SU-DHL-6 (cell line): Measurements from ENCODE around the gene DAPL1.

ENCODE experiments used
- CTCF ChIP-seq: fragments of 200-600 bp; sonication (generic); IDR thresholded peaks from one replicate; pipeline ENCODE4 v1.5.1; 2017; ENCODE audit warnings: antibody characterized with exemption, mild to moderate bottlenecking, low read length, moderate library complexity; ENCODE audit not compliant: insufficient read depth, poor library complexity, severe bottlenecking
- EZH2phosphoT487 ChIP-seq: fragments of 200-600 bp; sonication (generic), shearing (Covaris generic); conservative IDR thresholded peaks from 2 replicates; pipeline ENCODE4 v1.6.1; 2018; ENCODE audit warnings: mild to moderate bottlenecking, antibody characterized with exemption, low read length, moderate library complexity, mixed read lengths

GRCh38 chr2:158808426-158808825 lies 13.3 kb downstream of the DAPL1 start:
- no peak for TF ChIP-seq CTCF
- TF ChIP-seq EZH2phosphoT487: no peak
